Fibroblast of skin of scalp (primary cell): ENCODE measurements around the gene TMEM97.
A peak's percentile ranks its signal among the peaks of the same experiment; 100 is the strongest.

Experiments
- DNase-seq: peaks from one replicate; pipeline ENCODE4 v3.0.0-alpha.2; 2013

TMEM97 gene

DNA sequence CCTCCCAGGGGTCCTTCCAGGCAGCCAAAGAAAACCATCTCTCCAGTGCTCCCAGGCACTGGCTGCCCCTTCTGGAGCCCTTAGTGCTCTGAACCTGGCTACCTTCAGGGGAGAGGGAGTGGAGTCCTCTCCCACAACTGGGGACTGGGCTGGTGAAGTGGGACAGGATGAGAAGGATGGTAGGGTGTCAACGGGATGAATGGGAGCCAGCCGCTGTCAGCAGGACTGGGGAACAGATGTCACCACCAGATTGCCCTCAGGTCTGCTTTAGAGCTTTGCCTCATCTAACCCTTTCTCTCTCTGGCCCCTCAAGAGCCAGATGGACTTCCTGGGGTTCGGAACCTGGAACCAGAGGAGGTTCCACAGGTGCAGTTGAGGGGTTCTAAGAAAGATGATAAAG lies 46.5 kb downstream of the TMEM97 start:
- no peak for DNase-seq

DNA sequence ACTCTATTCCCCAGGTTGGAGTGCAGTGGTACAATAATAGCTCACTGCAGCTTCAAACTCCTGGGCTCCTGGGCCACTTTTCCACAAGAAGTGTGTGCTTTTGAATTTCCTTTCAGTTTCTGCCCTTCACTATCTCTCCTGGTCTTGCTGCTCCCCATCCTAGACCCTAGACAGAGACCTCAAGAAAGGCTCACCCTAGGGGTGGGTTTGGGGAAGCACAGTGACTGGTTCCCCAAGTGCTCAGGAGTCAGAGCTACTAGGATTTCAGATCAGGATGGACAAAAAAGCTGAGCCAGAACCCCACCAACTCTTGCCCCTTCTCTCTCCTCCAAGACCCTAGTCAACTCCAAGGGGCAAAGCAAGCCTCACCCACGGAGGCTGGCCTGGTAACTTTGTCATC lies 47.6 kb downstream of the TMEM97 start:
- no peak for DNase-seq

DNA sequence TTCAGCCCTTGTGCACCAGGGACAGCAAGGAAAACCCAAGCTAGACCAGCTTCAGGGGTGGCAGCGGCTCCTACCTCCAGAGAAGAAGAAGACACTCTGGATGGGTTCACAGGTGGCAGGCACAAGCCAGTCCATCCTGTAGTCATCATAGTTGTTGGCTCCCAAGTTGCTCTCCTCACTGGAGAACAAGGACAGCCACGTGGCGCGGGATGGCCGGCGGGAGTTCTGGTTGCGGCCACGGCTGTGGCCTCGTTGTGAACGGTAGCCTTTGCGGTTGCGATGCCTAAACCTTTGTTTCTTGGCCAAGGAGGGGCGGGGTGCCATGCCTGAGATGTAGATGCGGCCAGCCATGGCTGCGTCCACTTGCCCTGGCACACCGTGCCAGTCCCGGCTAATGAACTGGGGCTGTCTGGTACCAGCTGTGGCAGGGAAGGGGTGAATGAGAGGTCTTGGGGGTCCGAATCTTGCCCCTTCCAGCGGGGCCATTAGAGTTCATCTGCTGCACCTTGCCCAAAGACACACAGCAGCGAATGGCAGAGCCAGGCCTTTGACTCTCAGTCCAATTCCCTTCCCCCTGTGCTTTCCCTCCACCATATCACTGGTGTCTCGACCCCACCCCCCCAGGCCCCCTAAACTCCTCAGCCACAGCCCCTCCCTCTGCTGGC lies 48.8 kb downstream of the TMEM97 start:
- DNase-seq: no peak

DNA sequence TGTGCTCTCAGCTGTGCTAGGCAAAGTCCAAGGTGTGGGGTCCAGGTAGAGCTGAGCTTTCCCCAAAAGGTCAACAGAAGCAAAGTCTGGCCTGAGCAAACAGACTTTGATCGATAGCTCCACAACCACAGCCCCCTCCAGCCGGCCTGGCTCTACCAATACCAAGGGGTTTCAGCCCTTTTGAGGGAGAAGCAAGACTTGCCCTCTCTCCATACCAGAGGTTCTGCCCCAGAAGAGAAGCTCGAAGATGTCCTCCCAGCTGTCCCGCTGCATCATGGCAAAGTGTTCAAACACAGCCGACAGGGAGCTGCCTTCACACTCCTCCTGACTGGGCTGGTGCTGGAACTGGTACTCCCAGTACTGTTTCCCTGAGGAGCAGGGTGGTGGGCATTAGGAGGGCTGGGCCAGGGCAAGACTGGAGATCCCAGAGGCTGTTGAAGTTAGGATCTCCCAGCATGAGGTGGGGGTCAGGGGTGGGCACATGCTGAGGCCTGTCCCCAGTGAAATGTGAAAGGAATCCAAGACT lies 49.4 kb downstream of the TMEM97 start:
- no peak for DNase-seq

DNA sequence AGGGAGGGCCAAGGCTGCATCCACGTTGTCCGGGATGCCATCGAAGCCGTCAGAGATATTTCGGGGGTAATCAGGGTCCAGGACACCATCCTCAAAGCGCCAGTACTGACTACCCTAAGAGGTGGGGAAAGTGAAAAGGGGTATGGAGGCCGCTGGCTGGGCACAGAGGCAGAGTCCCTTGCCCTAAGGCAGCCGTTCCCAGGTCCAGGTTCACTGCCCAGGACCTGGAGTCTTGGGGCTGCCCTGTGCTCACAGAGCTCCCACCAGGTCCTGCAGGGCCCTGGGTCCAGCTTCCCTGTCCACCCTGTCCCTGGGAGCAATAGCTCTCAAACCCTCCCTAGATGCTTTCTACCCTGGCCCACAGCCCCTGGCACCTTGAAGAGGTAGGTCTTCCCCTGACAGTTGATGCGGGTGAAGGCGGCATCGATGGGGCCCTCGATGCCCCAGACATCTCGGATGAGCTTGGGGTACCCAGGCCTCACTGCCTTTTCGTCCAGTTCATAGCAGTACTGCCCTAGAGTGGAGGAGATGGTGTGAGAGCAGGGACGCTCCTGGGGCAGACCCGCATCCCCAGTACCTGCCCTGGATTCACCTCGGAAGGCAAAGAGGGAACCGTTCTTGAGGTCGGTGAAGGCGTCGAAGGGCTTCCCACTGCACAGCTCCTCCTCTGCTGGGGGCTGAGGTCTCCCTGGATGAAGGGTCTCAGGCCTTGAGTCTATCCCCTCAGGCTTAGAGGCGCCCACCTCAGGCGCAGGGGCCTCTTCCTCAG lies 50.1 kb downstream of the TMEM97 start:
- no peak for DNase-seq

DNA sequence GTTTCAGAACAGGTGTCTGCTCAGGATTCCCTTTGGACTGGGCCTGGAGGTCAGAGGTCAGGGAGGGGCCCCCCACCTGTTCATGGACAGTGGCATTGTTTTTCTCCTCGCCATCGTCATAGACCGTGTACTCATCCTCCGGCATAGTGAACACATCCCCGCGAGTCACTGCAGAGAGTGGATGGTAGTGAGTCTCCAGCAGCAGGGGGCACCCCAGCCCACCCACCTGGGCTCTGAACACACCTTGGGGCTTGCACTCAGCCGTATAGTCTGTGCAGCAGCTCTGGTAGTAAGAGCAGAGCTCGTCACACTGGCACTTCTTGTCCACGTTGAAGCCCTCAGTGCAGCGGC lies 50.7 kb downstream of the TMEM97 start:
- DNase-seq: no peak

DNA sequence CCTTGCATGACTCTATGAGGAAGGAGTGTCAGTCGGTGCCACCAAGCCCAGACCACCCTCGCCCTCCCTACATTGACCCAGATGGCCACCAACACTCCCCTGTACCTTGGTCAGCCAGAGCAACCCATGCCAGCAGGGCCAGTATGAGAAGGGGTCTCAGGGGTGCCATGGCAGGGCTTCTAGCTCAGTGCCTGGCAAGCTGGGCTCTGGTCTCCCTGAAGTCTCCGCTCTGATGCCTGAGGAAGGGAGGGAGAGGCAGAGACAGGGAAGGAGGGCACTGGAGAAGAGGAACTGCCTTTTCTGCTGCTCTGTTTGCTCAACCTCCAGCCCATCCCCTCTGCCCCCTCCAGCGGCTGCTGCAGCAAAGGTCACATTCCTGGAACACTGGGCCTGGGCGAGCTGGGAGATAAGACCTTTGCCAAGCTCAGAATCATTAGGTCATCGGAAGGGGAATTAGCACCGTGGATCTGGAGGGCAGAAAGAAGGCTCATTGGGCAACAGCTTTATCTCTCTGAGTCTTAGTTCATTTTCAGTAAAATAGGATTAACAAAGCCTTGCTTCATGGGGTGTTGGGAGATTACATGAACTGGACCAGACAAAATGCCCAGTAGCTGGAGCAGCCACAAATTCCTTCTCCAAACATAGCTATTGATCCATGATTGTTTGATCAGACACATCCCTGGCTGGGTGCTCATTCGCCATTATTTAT lies 51.2 kb downstream of the TMEM97 start, which contains the start of gene VTN:
Gene VTN (minus strand): TSS at position 273 of the 709 bp plus-strand sequence. CDS start 104 bp downstream, at position 169.
- DNase-seq: peak; percentile 52

DNA sequence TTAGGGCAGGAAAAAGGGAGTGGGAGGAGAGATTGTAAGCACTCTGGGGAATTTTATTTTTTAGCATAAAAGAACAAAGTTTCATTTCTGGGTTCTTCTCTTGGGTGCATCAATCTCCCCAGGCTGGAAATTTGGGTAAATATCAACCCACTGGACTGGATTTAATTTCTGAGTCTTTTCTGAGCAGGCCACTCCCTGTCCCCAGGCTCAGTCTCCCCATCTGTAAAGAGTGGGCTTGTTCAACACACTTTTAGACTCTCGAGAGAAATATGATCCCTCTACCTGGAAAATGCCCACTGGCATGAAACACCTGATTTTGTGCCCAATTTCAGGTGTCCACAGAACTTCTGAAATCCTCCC lies 51.7 kb downstream of the TMEM97 start:
- DNase-seq: no peak

DNA sequence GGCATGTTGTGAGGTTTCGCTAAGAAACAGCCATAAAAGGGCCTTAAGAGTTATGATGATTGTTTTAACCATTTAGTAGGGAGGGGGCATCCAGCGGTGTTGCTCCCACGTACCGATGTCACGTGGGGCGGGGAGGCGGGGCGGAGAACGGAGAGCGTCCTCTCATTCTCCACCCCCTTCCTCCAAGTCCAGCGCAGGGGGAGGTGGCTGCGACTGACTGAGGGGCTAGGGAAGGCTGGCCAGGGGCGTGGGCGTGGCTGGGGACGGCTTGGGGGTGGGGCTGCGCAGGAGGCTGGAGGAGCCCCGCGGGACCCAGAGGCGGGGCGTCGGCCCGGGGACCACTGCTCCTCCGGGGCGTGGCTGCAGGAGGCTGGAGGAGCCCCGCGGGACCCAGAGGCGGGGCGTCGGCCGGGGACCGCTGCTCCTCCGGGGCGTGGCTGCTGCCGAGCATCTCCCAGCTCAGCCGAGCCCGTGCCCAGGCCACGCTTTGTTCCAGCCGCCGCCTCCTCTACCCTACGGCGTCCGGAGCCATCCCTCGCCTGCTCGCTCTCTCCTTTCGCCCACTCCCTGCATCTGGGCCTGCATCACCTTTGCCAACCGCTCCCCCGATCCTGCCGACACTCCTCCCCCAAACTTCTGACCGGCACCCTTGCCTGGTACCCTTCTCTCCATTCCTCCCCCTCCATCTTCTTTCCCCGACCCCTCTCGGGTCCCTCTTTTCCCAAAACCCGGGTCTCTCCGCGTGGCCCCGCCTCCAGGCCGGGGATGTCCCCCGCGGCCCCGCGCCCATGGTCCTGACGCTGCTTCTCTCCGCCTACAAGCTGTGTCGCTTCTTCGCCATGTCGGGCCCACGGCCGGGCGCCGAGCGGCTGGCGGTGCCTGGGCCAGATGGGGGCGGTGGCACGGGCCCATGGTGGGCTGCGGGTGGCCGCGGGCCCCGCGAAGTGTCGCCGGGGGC lies 52.5 kb downstream of the TMEM97 start, which contains the start of gene SARM1:
Gene SARM1 (plus strand): TSS at position 450 of the 958 bp plus-strand sequence. CDS start 339 bp downstream, at position 789.
- DNase-seq: peak; percentile 97

DNA sequence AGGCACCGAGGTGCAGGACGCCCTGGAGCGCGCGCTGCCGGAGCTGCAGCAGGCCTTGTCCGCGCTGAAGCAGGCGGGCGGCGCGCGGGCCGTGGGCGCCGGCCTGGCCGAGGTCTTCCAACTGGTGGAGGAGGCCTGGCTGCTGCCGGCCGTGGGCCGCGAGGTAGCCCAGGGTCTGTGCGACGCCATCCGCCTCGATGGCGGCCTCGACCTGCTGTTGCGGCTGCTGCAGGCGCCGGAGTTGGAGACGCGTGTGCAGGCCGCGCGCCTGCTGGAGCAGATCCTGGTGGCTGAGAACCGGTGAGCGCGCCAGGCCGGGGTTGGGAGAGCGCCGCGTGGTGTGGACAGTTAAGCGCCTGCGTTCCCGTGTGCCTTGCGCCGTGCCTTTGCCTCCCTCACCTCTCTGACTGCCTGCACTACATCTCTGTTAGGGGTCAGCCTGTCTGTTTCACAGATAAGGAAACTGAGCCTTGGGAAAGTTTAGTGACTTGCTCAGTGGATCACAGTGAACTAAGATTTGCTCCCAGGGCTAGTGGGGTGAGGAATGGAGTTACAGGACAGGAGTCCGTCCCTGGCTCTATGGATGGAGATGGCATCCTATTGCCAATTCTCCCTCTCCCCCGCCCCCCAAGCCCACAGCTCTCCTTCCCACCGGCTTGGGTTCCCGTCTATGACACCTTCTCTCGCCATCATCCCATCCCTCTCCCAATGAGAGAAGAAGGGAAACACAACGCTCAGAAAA lies 53.4 kb downstream of the TMEM97 start:
- peak; percentile 19 for DNase-seq

DNA sequence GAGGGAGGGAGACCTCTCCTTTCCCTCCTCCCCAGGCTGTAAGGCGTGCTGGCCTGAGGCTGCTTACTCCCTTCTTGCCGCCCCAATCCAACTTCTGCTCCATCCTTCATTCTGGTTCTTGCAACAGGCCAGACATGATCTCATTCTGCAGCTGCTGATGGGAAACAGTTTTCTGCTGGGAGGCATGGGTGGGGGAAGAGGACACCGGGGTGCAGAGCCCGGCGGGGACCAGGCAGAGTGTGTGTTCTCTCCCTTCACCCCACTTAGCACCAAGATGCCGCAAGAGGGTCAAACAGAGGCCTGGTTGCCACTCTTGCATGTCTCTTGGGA lies 53.9 kb downstream of the TMEM97 start:
- DNase-seq: no peak
